Parietal lobe (tissue), 2 donors: ENCODE measurements around the gene SHCBP1. TPM values are rescaled to one million over a fixed set of nuclear protein-coding genes. Genes with fewer than 3 reads are reported as not detected.

Source experiments
- small RNA-seq: library from RNA; depleted of rRNA; stranded (forward); fragments of <200 nt; gene quantifications from one replicate; pipeline ENCODE3, GENCODE V24; 2014; ENCODE audit warnings: low replicate concordance
- total RNA-seq: library from RNA; depleted of rRNA; stranded (reverse); fragments of >200 nt; gene quantifications from one replicate; pipeline ENCODE4 v1.2.3, GENCODE V29; 2014

The SHCBP1 gene
- total RNA-seq: 2.5 TPM

DNA sequence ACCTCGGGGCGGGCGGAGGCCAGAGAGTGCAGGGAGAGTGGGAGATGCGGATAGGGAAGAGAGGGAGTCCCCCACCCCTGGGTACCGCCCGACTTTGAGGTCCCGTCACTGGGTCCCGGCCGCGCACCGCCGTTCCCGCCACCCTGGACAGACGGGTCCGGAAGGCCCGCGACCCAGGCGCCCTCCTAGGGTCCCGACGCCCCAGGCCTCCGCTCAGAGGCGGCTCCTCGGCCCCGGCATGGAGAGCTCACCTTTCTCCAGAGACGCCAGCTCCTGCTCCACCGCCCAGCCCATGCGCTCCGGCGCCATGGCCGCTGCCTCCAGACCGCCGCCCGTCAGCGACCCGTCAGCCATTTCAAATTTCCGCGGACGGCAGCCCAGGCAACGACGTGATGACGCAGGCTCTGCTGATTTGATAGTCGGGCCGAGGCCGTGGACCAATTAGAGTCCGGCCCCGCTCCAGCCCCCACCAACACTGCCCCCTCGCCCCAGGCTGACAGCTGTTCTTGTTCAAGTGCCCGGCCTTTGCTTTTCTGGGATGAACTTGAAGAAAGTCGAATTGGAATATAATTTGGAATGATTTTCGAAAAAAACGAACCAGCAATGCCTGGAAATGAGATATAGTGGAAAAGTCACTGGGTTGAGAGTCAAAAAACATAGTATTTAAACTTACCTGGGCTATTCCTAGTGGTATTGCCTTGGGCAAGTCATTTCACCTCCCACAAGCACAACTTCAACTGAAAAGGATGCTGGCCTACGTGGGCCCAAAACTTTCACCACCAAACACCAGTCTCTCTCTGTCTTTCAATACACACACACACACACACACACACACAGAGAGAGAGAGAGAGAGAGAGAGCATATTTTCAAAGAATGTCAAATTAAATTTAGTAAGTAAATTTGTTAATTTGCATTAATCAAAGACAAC is at the start of gene SHCBP1:
Gene SHCBP1, minus strand, starts transcription at position 374 of the 928 bp plus-strand sequence. Its CDS starts 20 bp downstream, at position 354.

Small RNA genes within 50 kb of the gene (small RNA-seq; reads per million reads assigned to genes)
- gene RNU6-845P: not detected

Other genes starting within 250 kb of the SHCBP1 start
- 165 TPM for gene VPS35, start 67.8 kb upstream of the SHCBP1 start, total RNA-seq
- 11.9 TPM for gene ORC6, start 68.3 kb upstream of the SHCBP1 start, total RNA-seq
- gene MYLK3, start 127.0 kb upstream of the SHCBP1 start, total RNA-seq: 0.94 TPM
- 32.9 TPM for gene C16orf87, start 209.8 kb upstream of the SHCBP1 start, total RNA-seq